SU-DHL-6 (cell line): Measurements from ENCODE around the gene TBC1D5.

ENCODE experiments used
- H2AFZ ChIP-seq: fragments of 200-600 bp; sonication (generic); 2 replicates; pipeline ENCODE4 v1.6.1; 2014; ENCODE audit warnings: low read depth, mild to moderate bottlenecking, moderate library complexity, mixed read lengths, antibody characterized with exemption, low read length; ENCODE audit not compliant: severe bottlenecking
- H3F3A ChIP-seq: fragments of 200-600 bp; shearing (Covaris generic); 2 replicates; pipeline ENCODE4 v1.6.0; 2016; ENCODE audit warnings: antibody characterized with exemption, mild to moderate bottlenecking; ENCODE audit not compliant: insufficient read depth
- H3K27ac ChIP-seq: fragments of 200-600 bp; sonication (generic); 2 replicates; pipeline ENCODE4 v1.5.1; 2016; ENCODE audit warnings: low read depth, mild to moderate bottlenecking, low read length, moderate library complexity, mixed read lengths
- H3K27me3 ChIP-seq: fragments of 200-600 bp; sonication (generic), shearing (Covaris generic); 2 replicates; pipeline ENCODE4 v1.6.0; 2014; ENCODE audit warnings: mild to moderate bottlenecking, low read length
- H3K36me3 ChIP-seq: fragments of 200-600 bp; sonication (generic); 2 replicates; pipeline ENCODE4 v1.6.1; 2014; ENCODE audit warnings: mild to moderate bottlenecking, low read length, mixed read lengths
- H3K4me2 ChIP-seq: fragments of 300-600, 200-600 bp; shearing (Covaris generic), sonication (generic); 2 replicates; pipeline ENCODE4 v1.6.0; 2014; ENCODE audit warnings: low read length, low read depth, mild to moderate bottlenecking; ENCODE audit not compliant: poor library complexity, severe bottlenecking
- H3K4me3 ChIP-seq: fragments of 200-600 bp; sonication (generic); 2 replicates; pipeline ENCODE4 v1.5.1; 2014; ENCODE audit warnings: antibody characterized with exemption, low read length, mild to moderate bottlenecking, mixed read lengths; ENCODE audit not compliant: insufficient read depth, poor library complexity, severe bottlenecking
- H3K79me2 ChIP-seq: fragments of 200-600 bp; sonication (generic); 2 replicates; pipeline ENCODE4 v1.6.1; 2014; ENCODE audit warnings: mild to moderate bottlenecking, low read length, moderate library complexity; ENCODE audit not compliant: insufficient read depth
- H3K9ac ChIP-seq: fragments of 200-600 bp; sonication (generic); 2 replicates; pipeline ENCODE4 v1.7.0; 2014; ENCODE audit warnings: mild to moderate bottlenecking, low read length
- H3K9me2 ChIP-seq: fragments of 200-600 bp; sonication (generic); replicated peaks from 2 replicates; pipeline ENCODE4 v1.6.1; 2014; ENCODE audit warnings: low read length; ENCODE audit not compliant: insufficient read depth
- H3K9me3 ChIP-seq: fragments of 200-600 bp; sonication (generic); 2 replicates; pipeline ENCODE4 v1.6.1; 2014; ENCODE audit warnings: low read length, mixed read lengths; ENCODE audit not compliant: insufficient read depth
- H4K20me1 ChIP-seq: fragments of 200-600 bp; sonication (generic); 2 replicates; pipeline ENCODE4 v1.6.1; 2014; ENCODE audit warnings: low read depth, mild to moderate bottlenecking, antibody characterized with exemption, low read length, moderate library complexity, mixed read lengths
- CTCF ChIP-seq: fragments of 200-600 bp; sonication (generic); IDR thresholded peaks from one replicate; pipeline ENCODE4 v1.5.1; 2017; ENCODE audit warnings: antibody characterized with exemption, mild to moderate bottlenecking, low read length, moderate library complexity; ENCODE audit not compliant: insufficient read depth, poor library complexity, severe bottlenecking
- EZH2phosphoT487 ChIP-seq: fragments of 200-600 bp; sonication (generic), shearing (Covaris generic); conservative IDR thresholded peaks from 2 replicates; pipeline ENCODE4 v1.6.1; 2018; ENCODE audit warnings: mild to moderate bottlenecking, antibody characterized with exemption, low read length, moderate library complexity, mixed read lengths

TBC1D5 gene

DNA sequence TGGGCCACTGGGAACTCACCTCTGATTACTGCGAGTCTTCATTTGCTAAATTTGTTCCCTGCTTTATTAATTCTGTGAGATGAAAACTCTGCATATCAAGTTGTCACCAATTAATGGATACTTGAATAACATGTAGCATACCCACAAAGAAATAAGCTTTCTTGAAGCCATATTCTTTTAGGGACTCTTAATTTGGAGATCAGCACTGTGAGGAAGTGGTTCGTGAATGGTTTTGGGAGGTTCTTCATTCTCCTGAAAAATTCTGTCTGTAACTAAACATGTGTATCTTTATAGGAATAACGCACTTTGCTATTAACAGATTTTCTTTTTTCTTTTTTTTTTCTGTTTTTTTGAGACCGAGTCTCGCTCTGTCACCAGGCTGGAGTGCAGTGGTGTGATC is 19.1 kb upstream of the TBC1D5 start:
- H3K27me3 ChIP-seq, result no peaks in the 10 kb centered on the region
- no peak overlapping the region for H3K4me3 ChIP-seq
- no peak overlapping the region for H3K9ac ChIP-seq
- no peaks in the 10 kb centered on the region for H4K20me1 ChIP-seq
- H3K79me2 ChIP-seq, result no peaks in the 10 kb centered on the region
- H2AFZ ChIP-seq, result no peak overlapping the region
- H3K9me3 ChIP-seq, result no peaks in the 10 kb centered on the region
- no peak overlapping the region for H3K27ac ChIP-seq
- no peak for TF ChIP-seq EZH2phosphoT487
- no peak for TF ChIP-seq CTCF
- H3K36me3 ChIP-seq, result no peaks in the 10 kb centered on the region
- H3K4me2 ChIP-seq, result no peak overlapping the region
- no peaks in the 10 kb centered on the region for H3K9me2 ChIP-seq
- no peaks in the 10 kb centered on the region for H3F3A ChIP-seq

GRCh38 chr3:17759901-17760300 is 17.5 kb upstream of the TBC1D5 start:
- Histone ChIP-seq H4K20me1 (no peaks in the 10 kb centered on the region), H3K4me3 (no peak overlapping the region), H3K9ac (no peak overlapping the region), H3K4me2 (no peak overlapping the region), H2AFZ (no peak overlapping the region), H3K79me2 (no peaks in the 10 kb centered on the region), H3K27me3 (no peaks in the 10 kb centered on the region), H3K36me3 (no peaks in the 10 kb centered on the region), H3K27ac (no peak overlapping the region), H3K9me3 (no peaks in the 10 kb centered on the region), H3F3A (no peaks in the 10 kb centered on the region), H3K9me2 (no peaks in the 10 kb centered on the region)
- TF ChIP-seq CTCF (no peak), EZH2phosphoT487 (no peak)

DNA sequence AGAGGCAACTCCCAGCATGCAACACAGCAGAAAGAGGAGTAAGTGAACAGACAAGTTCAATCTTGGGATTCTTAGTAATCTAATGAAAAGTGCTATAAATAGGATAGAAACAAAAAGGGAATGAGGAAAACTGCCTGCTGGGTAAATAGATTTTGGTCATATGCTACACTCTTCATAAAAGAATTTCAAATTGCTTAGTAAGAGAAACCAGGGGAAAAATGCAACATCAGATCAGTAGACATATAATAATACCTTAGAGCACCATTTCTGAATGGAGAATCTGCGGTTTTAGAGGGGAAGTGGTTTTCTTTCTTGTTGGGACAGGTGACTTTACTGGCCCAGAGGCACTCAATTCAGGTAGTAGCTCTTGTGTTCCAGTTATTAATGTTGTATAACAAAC is 13.4 kb upstream of the TBC1D5 start:
- no peak overlapping the region for H3K9ac ChIP-seq
- no peak overlapping the region for H3K27ac ChIP-seq
- no peak for TF ChIP-seq EZH2phosphoT487
- TF ChIP-seq CTCF, result no peak
- no peaks in the 10 kb centered on the region for H3F3A ChIP-seq
- H3K79me2 ChIP-seq, result no peaks in the 10 kb centered on the region
- no peaks in the 10 kb centered on the region for H3K36me3 ChIP-seq
- H3K9me2 ChIP-seq, result no peaks in the 10 kb centered on the region
- H3K4me3 ChIP-seq, result no peak overlapping the region
- no peaks in the 10 kb centered on the region for H4K20me1 ChIP-seq
- no peaks in the 10 kb centered on the region for H3K27me3 ChIP-seq
- H3K9me3 ChIP-seq, result no peaks in the 10 kb centered on the region
- H3K4me2 ChIP-seq, result no peak overlapping the region
- no peak overlapping the region for H2AFZ ChIP-seq

DNA sequence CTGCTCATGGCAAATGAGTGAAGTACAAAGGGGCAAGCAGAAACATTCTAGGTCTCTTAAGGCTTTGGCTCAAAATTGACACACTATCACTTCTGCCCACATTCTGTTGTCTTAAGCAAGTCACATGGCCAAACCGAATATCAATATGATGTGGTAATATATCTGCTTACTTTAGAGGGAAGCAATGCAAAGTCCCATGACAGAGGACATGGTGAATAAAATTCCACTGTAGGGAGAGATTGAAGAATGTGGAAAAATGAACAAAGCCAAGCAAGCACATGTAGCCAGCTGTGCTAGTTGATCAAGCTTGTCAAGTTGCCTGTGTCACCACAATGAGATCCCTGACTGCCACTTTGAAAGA is 11.2 kb upstream of the TBC1D5 start:
- H4K20me1 ChIP-seq, result no peaks in the 10 kb centered on the region
- H3K9ac ChIP-seq, result no peak overlapping the region
- H3K27me3 ChIP-seq, result no peaks in the 10 kb centered on the region
- TF ChIP-seq EZH2phosphoT487 (no peak), CTCF (no peak)
- H3K4me2 ChIP-seq, result no peak overlapping the region
- H3K9me2 ChIP-seq, result no peaks in the 10 kb centered on the region
- no peaks in the 10 kb centered on the region for H3K36me3 ChIP-seq
- no peak overlapping the region for H2AFZ ChIP-seq
- no peak overlapping the region for H3K4me3 ChIP-seq
- no peaks in the 10 kb centered on the region for H3F3A ChIP-seq
- no peaks in the 10 kb centered on the region for H3K9me3 ChIP-seq
- no peaks in the 10 kb centered on the region for H3K79me2 ChIP-seq
- H3K27ac ChIP-seq, result no peak overlapping the region
